ENCODE results near the gene NRL. TPM values are rescaled to one million over a fixed set of nuclear protein-coding genes. Genes with fewer than 3 reads are reported as not detected.

Gene NRL
- total and polyA plus RNA-seq, 2 donors (not counting 1 experiment from before 2014, with no cell fraction given), result 0.45 to 0.99 TPM

DNA sequence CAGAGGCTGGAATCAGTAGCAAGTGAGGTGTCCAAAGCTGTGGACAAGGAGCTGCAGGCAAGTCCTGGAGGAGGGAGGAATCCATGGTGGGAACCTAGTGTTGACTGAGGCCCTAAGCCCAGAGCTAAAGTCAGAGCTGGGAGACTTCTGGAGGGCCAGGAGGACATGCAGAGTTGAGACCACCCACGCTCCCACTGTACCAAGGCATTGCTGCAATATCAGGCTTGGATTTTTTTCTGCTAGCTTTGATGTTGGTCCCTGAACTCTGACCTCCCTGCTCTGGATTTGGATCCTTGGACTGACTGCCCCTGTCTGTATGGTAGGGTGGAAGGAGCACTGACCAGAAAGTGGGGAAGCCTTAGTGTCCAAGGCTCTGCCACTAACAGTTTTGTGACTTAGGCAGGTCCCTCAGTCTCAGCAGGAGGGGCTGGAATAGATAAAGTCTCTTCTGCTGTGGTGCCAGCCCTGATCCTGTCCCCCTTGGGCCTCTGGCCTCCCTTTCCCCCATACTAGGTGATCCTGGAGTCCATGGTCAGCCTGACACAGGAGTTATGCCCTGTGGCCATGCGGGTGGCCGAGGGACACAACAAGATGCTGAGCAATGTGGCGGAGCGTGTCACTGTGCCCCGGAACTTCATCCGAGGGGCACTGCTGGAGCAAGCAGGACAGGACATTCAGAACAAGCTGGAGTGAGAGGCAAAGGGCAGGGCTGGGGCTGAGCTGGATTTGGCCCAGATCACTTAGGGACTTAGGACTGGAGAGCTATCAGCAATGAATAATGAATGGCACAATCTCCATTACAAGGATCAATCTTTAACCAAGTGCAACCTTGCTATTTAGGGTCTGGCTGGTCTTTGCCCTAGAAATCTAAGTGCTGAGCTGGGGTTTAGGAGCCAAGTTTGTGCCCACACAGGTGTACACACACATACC, 53.5 kb downstream of the NRL start:
- TF ChIP-seq, protein P1, sequence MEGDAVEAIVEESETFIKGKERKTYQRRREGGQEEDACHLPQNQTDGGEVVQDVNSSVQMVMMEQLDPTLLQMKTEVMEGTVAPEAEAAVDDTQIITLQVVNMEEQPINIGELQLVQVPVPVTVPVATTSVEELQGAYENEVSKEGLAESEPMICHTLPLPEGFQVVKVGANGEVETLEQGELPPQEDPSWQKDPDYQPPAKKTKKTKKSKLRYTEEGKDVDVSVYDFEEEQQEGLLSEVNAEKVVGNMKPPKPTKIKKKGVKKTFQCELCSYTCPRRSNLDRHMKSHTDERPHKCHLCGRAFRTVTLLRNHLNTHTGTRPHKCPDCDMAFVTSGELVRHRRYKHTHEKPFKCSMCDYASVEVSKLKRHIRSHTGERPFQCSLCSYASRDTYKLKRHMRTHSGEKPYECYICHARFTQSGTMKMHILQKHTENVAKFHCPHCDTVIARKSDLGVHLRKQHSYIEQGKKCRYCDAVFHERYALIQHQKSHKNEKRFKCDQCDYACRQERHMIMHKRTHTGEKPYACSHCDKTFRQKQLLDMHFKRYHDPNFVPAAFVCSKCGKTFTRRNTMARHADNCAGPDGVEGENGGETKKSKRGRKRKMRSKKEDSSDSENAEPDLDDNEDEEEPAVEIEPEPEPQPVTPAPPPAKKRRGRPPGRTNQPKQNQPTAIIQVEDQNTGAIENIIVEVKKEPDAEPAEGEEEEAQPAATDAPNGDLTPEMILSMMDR (conservative IDR thresholded peaks at IDR 0.05 in 1 of 2, IDR thresholded peaks at IDR 0.05 in 1 of 2; ENCODE audit: low read depth in 1 of 2, low read length in 2 of 2), result no peak
- TF ChIP-seq EZH2 (IDR thresholded peaks at IDR 0.05; ENCODE audit: low read length, missing control alignments), result no peak
- Histone ChIP-seq H3K36me3 (ENCODE audit: control insufficient read depth, insufficient read depth, low read length) (no peaks in the 10 kb centered on the region), H4K20me1 (ENCODE audit: control insufficient read depth, extremely low read depth, insufficient read depth, low read length) (no peaks in the 10 kb centered on the region), H3K9me3 (ENCODE audit: control insufficient read depth, insufficient read depth, low read depth, low read length) (no peaks in the 10 kb centered on the region), H3K79me2 (ENCODE audit: control insufficient read depth, insufficient read depth, low read length) (no peaks in the 10 kb centered on the region), H3K27me3 (ENCODE audit: control insufficient read depth, insufficient read depth, low read length) (no peaks in the 10 kb centered on the region), H3K4me1 (ENCODE audit: control insufficient read depth, extremely low read depth, insufficient read depth, low read length) (no peaks in the 10 kb centered on the region), H3K4me2 (ENCODE audit: extremely low read depth, insufficient read depth, low read length) (no peak overlapping the region), H3K9ac (ENCODE audit: insufficient read depth, low read length) (no peak overlapping the region), H3K4me3 (replicated peaks in 1 of 4; ENCODE audit: control extremely low read depth in 1 of 4, insufficient read depth in 1 of 4, low read depth in 3 of 4, low read length in 4 of 4) (no peak overlapping the region), H2AFZ (ENCODE audit: low read length) (no peak overlapping the region), H3K27ac (ENCODE audit: insufficient read depth, low read length) (no peak overlapping the region)
- no peak for DNase-seq (ENCODE audit: low read depth in 2 of 2)

DNA sequence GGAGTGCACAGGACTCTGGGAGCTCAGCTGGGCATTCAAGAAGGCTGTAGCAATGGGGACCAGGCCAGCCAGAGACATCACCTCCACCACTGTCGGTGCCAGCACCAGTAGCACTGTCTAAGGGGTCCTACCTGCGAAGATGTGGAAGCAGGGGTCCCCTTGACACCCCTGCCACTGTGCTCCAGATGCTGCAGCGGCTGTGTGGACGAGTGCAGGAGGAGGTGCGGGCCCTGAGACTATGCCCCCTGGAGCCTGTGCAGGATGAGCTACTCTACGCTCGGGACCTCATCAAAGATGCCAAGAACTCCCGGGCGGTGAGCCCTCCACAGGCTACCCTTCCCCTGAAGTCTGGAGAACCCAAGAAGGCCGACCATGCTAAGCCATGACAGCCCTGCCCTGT, 54.3 kb downstream of the NRL start:
- Histone ChIP-seq H3K4me3 (replicated peaks in 1 of 4; ENCODE audit: control extremely low read depth in 1 of 4, insufficient read depth in 1 of 4, low read depth in 3 of 4, low read length in 4 of 4) (no peak overlapping the region), H3K36me3 (ENCODE audit: control insufficient read depth, insufficient read depth, low read length) (no peaks in the 10 kb centered on the region), H3K27me3 (ENCODE audit: control insufficient read depth, insufficient read depth, low read length) (no peaks in the 10 kb centered on the region), H4K20me1 (ENCODE audit: control insufficient read depth, extremely low read depth, insufficient read depth, low read length) (no peaks in the 10 kb centered on the region), H3K27ac (ENCODE audit: insufficient read depth, low read length) (no peak overlapping the region), H3K9ac (ENCODE audit: insufficient read depth, low read length) (no peak overlapping the region), H3K79me2 (ENCODE audit: control insufficient read depth, insufficient read depth, low read length) (no peaks in the 10 kb centered on the region), H3K4me1 (ENCODE audit: control insufficient read depth, extremely low read depth, insufficient read depth, low read length) (no peaks in the 10 kb centered on the region), H3K4me2 (ENCODE audit: extremely low read depth, insufficient read depth, low read length) (no peak overlapping the region), H2AFZ (ENCODE audit: low read length) (no peak overlapping the region), H3K9me3 (ENCODE audit: control insufficient read depth, insufficient read depth, low read depth, low read length) (no peaks in the 10 kb centered on the region)
- TF ChIP-seq, protein P1 (conservative IDR thresholded peaks at IDR 0.05 in 1 of 2, IDR thresholded peaks at IDR 0.05 in 1 of 2; ENCODE audit: low read depth in 1 of 2, low read length in 2 of 2), result no peak
- TF ChIP-seq EZH2 (IDR thresholded peaks at IDR 0.05; ENCODE audit: low read length, missing control alignments), result no peak
- no peak for DNase-seq (ENCODE audit: low read depth in 2 of 2)

DNA sequence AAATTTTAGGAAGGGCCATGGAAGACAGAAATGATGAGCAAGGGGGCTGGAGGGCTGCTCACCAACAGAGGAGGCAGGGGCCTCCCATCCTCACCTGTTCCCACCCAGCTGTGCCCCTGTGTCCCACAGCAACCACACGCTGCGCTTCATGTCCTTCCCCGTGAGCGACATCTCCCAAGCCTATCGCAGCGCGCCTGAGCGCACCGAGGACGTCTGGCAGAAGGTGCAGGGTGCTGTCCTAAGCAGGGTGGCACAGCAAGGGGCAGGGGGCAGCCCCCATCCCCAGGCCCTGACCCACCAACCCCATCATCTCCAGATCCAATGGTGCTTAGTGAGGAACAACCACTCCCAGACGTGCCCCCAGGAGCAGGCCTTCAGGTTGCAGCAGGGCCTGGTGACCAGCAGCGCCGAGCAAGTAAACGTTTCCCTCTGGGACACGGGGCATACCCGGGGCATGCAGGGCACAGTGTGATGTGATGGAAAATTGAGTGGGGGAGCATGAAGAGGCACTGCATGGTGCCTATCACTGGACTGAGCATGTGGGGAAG, 54.8 kb downstream of the NRL start:
- no peak overlapping the region for H3K4me2 ChIP-seq (ENCODE audit: extremely low read depth, insufficient read depth, low read length)
- no peaks in the 10 kb centered on the region for H3K36me3 ChIP-seq (ENCODE audit: control insufficient read depth, insufficient read depth, low read length)
- H3K4me1 ChIP-seq (ENCODE audit: control insufficient read depth, extremely low read depth, insufficient read depth, low read length), result no peaks in the 10 kb centered on the region
- TF ChIP-seq EZH2 (IDR thresholded peaks at IDR 0.05; ENCODE audit: low read length, missing control alignments), result no peak
- TF ChIP-seq, protein P1 (conservative IDR thresholded peaks at IDR 0.05 in 1 of 2, IDR thresholded peaks at IDR 0.05 in 1 of 2; ENCODE audit: low read depth in 1 of 2, low read length in 2 of 2), result no peak
- DNase-seq (ENCODE audit: low read depth in 2 of 2), result no peak
- no peaks in the 10 kb centered on the region for H3K9me3 ChIP-seq (ENCODE audit: control insufficient read depth, insufficient read depth, low read depth, low read length)
- no peak overlapping the region for H3K27ac ChIP-seq (ENCODE audit: insufficient read depth, low read length)
- no peak overlapping the region for H2AFZ ChIP-seq (ENCODE audit: low read length)
- no peaks in the 10 kb centered on the region for H3K79me2 ChIP-seq (ENCODE audit: control insufficient read depth, insufficient read depth, low read length)
- no peaks in the 10 kb centered on the region for H4K20me1 ChIP-seq (ENCODE audit: control insufficient read depth, extremely low read depth, insufficient read depth, low read length)
- H3K9ac ChIP-seq (ENCODE audit: insufficient read depth, low read length), result no peak overlapping the region
- no peaks in the 10 kb centered on the region for H3K27me3 ChIP-seq (ENCODE audit: control insufficient read depth, insufficient read depth, low read length)
- no peak overlapping the region for H3K4me3 ChIP-seq (replicated peaks in 1 of 4; ENCODE audit: control extremely low read depth in 1 of 4, insufficient read depth in 1 of 4, low read depth in 3 of 4, low read length in 4 of 4)

All from fibroblast of lung (primary cell).